Measurements from ENCODE around the gene NBPF3.
"Not testable (repeated sequence)": the region's sequence is repeated elsewhere in the genome, so short reads cannot be mapped to it uniquely, and the experiment has no call there.

- TF ChIP-seq POLR2A, CTCF (IDR thresholded peaks at IDR 0.05): not testable (repeated sequence)
Observed at GRCh38 chr1:21420378-21420777, 19.6 kb upstream of the NBPF3 start.
